ENCODE results near the gene SNRPA. TPM values are rescaled to one million over a fixed set of nuclear protein-coding genes. Genes with fewer than 3 reads are reported as not detected.
"Not testable (repeated sequence)": the region's sequence is repeated elsewhere in the genome, so short reads cannot be mapped to it uniquely, and the experiment has no call there.

Gene SNRPA
- total RNA-seq, 1 donor: 77.3 TPM

GRCh38 chr19:40775632-40776022 is 24.6 kb downstream of the SNRPA start:
- DNase-seq (ENCODE audit: low read depth in 2 of 3, low spot score in 2 of 3): no peak

DNA sequence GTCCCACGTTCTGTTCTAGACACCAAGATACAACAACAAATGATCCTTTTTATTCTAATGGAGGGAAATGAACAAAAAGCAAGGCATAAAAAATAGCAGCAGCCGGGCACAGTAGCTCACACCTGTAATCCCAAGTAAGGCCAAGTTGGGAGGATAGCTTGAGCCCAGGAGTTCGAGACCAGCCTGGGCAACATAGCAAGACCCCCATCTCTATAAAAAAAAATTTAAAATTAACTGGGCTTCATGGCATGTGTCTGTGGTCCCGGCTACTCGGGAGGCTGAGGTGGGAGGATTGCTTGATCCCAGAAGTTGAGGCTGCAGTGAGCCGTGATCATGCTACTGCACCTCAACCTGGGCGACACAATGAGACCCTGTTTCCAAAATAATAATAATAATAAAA is 25.4 kb downstream of the SNRPA start:
- DNase-seq (ENCODE audit: low read depth in 2 of 3, low spot score in 2 of 3): no peak

GRCh38 chr19:40776932-40777644 is 26.1 kb downstream of the SNRPA start:
- peak in 2 of 3 donors; percentile 98 to 99 for DNase-seq (ENCODE audit: low read depth in 2 of 3, low spot score in 2 of 3)

- DNase-seq (ENCODE audit: low read depth in 2 of 3, low spot score in 2 of 3): peak in 1 of 3 donors; percentile 78
Measured at GRCh38 chr19:40777645-40777936, 26.6 kb downstream of the SNRPA start.

DNA sequence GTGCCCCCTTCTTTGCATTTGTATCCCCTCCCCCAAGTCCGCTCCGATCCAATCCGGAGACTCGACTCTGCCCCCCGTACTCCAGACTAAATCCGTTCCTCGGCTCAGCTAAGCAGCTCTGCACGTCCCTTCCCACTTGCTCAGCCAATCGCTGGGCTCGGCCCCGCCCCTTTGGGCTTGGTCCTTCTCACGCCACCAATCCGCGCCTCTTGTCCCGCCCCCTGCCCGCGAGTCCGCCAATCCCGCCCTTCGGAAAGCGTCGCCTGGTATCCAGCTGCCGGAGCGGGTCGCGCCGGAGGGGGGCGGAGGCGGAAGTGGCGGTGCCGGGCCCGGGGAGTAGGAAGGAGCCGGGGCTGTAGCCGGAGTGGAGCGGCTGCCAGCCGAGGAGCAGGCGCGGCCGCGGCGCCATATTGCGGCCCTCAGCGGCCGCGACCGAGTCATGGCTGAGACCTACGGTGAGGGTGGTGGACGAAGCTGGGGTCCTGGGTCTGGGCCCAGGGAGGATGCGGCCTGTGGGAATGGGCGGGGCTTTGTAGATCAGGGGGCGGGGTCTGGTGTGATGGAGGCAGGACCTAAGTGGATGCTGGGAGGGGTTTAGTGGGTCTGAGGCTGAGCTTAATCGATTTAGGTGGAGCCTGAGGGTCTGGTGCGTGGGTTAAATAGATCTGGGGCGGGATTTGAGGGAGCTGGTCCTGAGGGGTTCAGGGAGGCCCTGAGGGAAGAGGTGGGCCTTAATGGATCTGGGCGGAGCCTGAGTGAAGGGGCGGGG is 27.1 kb downstream of the SNRPA start, which contains the start of gene RAB4B:
RAB4B (plus strand) TSS at position 311 of the 769 bp plus-strand sequence; CDS start at position 440, 129 bp downstream.
- peak; percentile 97 to 100 (median 100) for DNase-seq (ENCODE audit: low read depth in 2 of 3, low spot score in 2 of 3)

GRCh38 chr19:40778706-40779284 is 27.8 kb downstream of the SNRPA start:
- DNase-seq (ENCODE audit: low read depth in 2 of 3, low spot score in 2 of 3): peak in 1 of 3 donors; percentile 22

DNA sequence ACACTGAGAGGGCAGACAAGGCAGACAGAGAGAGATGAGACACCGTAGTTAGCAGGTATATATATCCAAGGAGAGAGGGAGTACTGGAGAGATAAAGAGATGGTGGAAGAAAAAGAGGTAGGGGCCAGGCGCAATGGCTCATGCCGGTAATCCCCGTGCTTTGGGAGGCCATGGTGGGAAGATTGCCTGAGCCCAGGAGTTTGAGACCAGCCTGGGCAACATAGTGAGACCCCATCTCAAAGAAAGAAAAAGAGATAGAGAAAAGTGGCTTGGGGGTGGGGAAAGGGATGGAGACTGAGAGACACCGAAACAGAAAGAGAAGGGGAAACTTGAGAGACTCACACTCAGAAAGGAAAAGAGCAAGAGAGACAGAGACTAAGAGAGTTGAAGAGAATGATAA is 29.6 kb downstream of the SNRPA start:
- DNase-seq (ENCODE audit: low read depth in 2 of 3, low spot score in 2 of 3): no peak

DNA sequence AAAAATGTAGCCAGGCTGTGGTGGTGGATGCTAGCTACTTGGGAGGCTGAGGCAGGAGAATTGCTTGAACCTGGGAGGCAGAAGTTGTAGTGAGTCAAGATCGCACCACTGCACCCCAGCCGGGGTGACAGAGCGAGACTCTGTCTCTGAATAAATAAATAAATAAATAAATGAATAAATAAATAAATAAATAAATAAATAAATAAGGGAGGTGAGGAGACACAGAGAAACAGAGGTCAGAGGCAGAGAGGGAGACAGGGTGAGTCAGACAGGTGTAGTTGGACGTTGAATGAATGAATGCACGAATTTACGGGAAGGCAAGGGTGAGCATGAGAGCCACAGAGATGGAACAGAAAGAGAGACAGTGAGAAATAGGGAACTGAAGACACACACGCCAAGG is 30.1 kb downstream of the SNRPA start:
- no peak for DNase-seq (ENCODE audit: low read depth in 2 of 3, low spot score in 2 of 3)

DNA sequence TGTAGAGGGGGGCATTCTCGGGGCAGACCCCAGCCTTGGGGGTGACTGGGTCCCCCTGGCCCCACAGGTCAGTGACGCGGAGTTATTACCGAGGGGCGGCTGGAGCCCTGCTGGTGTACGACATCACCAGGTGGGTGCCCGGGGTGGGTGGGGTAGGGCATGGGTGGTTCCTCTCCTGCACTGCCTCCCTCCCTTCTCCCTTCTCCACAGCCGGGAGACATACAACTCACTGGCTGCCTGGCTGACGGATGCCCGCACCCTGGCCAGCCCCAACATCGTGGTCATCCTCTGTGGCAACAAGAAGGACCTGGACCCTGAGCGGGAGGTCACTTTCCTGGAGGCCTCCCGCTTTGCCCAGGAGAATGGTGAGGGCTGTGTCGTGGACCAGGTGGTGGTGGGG is 32.7 kb downstream of the SNRPA start:
- no peak for DNase-seq (ENCODE audit: low read depth in 2 of 3, low spot score in 2 of 3)

GRCh38 chr19:40784146-40784545 is 33.1 kb downstream of the SNRPA start:
- DNase-seq (ENCODE audit: low read depth in 2 of 3, low spot score in 2 of 3): not testable (repeated sequence)

DNA sequence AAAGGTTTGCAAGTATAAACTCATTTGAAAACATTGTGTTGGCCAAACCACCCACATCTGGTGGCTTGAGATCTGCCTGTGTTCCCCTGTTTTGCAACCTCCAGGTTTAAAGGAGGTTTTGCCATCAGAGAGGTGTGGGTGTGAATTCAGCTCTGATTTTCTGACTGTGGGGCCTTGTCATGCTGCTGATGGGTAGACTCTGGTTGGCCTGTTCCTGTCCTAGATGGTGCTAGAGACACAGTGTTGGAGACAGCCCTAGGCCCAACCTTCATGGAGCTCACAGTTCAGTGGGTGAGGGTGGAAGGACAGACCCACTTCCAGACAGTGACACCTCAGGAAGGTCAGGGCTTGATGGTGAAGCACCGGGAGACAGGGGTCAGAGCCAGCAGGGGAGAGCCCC is 34.5 kb downstream of the SNRPA start:
- DNase-seq (ENCODE audit: low read depth in 2 of 3, low spot score in 2 of 3): no peak

- DNase-seq (ENCODE audit: low read depth in 2 of 3, low spot score in 2 of 3): no peak
Measured at GRCh38 chr19:40786060-40787037, 35.3 kb downstream of the SNRPA start.

- no peak for DNase-seq (ENCODE audit: low read depth in 2 of 3, low spot score in 2 of 3)
Measured at GRCh38 chr19:40791349-40791748, 40.3 kb downstream of the SNRPA start.

DNA sequence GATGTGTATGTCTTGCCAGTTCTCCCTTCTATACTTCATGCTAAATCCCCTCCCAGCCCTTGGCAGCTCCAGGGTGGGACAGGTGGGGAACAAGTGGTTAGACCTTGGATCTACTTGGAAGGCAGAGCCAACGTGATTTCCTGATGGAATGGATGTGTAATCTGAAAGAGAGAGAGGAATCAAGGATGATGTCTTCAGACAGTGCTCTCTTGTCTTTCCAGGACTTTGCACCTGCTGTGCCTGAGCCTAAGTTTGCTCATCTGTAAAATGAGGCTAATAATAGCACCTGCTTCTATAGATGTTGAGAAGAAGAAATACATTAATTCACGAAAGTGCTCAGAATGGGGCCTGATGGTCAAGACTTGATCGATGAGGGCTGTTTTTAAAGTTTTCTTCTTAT is 41.0 kb downstream of the SNRPA start:
- no peak for DNase-seq (ENCODE audit: low read depth in 2 of 3, low spot score in 2 of 3)

DNA sequence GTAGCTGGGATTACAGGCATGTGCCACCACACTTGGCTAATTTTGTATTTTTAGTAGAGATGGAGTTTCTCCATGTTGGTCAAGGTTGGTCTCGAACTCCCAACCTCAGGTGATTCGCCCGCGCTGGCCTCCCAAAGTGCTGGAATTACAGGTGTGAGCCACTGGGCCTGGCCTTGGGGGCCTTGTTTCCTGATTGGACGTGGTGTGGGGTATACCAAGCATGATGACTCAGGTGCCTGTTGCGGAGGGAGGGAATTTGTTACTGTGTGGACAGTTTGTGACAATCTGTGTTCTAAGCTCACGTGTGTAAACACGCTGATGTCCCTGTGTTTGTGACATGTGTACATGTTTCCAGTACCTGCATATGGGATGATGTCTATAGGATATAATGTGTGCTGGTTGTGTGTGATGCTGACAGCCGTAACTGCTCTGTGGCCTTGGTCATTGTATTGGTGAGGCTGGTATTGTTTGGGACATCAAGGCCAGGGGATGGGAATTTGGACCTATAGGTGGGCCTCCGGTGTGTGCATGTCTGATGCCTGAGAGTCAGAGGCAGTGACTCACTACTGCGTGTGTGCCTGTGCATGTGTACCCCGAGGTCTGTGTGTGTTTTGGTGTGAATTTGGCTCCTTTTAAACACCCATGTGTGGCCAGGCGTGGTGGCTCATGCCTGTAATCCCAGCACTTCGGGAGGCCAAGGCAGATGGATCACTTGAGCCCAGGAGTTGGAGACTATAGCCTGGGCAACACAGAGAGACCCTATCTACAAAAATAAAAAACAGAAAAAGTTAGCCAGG is 46.4 kb downstream of the SNRPA start:
- no peak for DNase-seq (ENCODE audit: low read depth in 2 of 3, low spot score in 2 of 3)

DNA sequence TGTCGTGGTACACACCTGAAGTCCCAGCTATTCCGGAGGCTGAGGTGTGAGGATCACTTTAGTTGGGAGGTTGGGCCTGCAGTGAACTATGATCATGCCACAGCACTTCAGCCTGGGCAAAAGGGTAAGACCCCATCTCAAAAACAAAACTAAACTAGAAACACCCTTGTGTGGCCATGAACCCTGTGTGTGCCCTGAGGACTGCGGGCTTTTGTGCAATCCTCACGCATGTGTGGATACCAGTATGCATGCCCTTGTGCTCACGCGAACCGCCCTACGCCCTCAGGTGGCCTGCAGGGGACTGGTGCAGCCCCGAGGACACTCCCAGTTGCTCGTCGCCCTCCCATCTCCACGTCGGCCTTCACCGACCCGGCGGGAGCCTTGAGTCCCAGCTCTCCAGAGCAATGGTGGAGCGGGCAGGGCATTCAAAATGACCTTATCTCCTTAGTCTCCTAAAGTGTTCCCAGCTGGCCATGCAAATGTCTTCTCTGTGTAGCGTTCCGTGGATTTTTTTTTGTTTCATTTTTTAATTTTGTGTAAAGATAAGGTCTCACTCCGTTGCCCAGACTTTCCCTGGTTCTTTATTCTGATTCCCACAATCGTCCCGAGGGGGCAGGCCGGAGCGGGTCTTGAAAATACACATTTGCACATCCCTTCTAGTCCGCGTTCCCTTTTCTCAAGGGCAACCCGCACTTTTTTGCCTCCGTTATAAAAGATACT is 47.1 kb downstream of the SNRPA start:
- peak in 2 of 3 donors; percentile 86 to 87 for DNase-seq (ENCODE audit: low read depth in 2 of 3, low spot score in 2 of 3)

DNA sequence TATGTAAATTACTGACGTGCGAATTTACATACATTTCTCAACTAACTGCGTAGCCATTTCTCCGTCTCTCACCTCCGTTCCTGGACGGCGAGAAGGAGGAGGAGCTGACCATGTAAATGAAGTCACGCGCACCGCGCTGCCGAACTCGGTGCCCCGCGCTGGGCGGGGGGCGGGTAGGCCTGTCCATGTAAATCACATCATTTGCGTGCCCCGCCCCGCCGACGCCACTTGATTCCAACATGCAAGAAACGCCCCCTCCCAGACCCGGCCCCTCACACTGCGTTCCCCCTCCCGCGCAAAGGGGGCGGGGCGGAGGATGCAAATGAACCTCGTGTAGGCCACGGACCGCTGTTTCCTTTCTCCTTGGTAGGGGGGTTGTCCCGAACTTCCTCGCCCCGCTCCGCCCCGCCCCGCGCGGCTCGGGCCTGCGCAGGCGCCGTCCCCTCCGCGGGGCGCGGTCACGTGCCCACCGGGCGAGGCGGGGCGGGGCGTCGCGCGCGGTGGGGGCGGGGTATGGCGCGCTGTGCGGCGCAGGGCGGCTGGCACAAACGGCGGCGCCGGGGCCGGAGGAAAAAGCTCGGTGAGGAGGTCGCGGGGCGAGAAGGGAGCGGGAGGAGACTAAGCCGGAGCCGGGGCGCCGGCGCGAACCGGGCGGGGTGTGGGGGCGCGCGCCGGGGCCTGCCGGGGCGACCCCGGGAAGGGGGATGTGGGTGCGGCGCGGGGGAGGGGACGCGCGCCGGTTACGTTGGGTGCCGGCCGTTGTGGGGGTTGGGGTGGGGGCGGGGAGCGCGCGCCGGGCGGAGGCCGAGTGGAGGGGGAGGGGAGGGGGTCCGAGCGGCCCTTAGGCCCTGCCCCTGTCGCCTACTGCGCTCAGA is 47.9 kb downstream of the SNRPA start, which contains the start of gene EGLN2:
EGLN2 (plus strand) TSS at position 509 of the 875 bp plus-strand sequence. CDS start 1,382 bp downstream, outside the sequence.
- peak; percentile 99 to 100 (median 100) for DNase-seq (ENCODE audit: low read depth in 2 of 3, low spot score in 2 of 3)
